ENCODE results near the gene PTPRN2. TPM values are rescaled to one million over a fixed set of nuclear protein-coding genes. Genes with fewer than 3 reads are reported as not detected.

The PTPRN2 gene
- total RNA-seq, 2 experiments from 2014 or later, result 0.70 TPM; not detected in 1

GRCh38 chr7:157558875-157559595 is 1028.6 kb downstream of the PTPRN2 start:
- H4K20me1 ChIP-seq (ENCODE audit: insufficient read depth, low read length), result no peaks in the 10 kb centered on the region
- no TSS peak for BruUV-seq (replicated peaks)
- H3K4me3 ChIP-seq (ENCODE audit: low read depth, low read length, poor library complexity, severe bottlenecking), result no peak overlapping the region
- no peak for TF ChIP-seq EZH2phosphoT487 (IDR thresholded peaks at IDR 0.05; ENCODE audit: borderline replicate concordance, low read depth, low read length)
- TF ChIP-seq, protein P1, sequence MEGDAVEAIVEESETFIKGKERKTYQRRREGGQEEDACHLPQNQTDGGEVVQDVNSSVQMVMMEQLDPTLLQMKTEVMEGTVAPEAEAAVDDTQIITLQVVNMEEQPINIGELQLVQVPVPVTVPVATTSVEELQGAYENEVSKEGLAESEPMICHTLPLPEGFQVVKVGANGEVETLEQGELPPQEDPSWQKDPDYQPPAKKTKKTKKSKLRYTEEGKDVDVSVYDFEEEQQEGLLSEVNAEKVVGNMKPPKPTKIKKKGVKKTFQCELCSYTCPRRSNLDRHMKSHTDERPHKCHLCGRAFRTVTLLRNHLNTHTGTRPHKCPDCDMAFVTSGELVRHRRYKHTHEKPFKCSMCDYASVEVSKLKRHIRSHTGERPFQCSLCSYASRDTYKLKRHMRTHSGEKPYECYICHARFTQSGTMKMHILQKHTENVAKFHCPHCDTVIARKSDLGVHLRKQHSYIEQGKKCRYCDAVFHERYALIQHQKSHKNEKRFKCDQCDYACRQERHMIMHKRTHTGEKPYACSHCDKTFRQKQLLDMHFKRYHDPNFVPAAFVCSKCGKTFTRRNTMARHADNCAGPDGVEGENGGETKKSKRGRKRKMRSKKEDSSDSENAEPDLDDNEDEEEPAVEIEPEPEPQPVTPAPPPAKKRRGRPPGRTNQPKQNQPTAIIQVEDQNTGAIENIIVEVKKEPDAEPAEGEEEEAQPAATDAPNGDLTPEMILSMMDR (conservative IDR thresholded peaks at IDR 0.05; ENCODE audit: low read length), result no peak
- H3K9me2 ChIP-seq (ENCODE audit: insufficient read depth, low read length), result no peaks in the 10 kb centered on the region
- H2AFZ ChIP-seq (ENCODE audit: low read length), result no peak overlapping the region
- H3K4me2 ChIP-seq (ENCODE audit: low read length), result no peak overlapping the region
- H3K79me2 ChIP-seq (ENCODE audit: insufficient read depth, low read depth, low read length), result no peaks in the 10 kb centered on the region
- no peak overlapping the region for H3K27ac ChIP-seq (ENCODE audit: low read depth, low read length, poor library complexity, severe bottlenecking)
- H3K36me3 ChIP-seq (ENCODE audit: insufficient read depth, low read length), result no peaks in the 10 kb centered on the region
- POLR2A ChIA-PET, result no interaction called here
- CTCF ChIA-PET (ENCODE audit: unreplicated experiment), result no interaction called here
- no peaks in the 10 kb centered on the region for H3K9me3 ChIP-seq (ENCODE audit: low read length)
- no peaks in the 10 kb centered on the region for H3K4me1 ChIP-seq (ENCODE audit: insufficient read depth, low read length, poor library complexity, severe bottlenecking)
- intact Hi-C loops (cut with micrococcal nuclease; ENCODE audit: unreplicated experiment), result no loop called here
- no peak for DNase-seq (ENCODE audit: low spot score)

GRCh38 chr7:157558516-157558874 is 1029.1 kb downstream of the PTPRN2 start:
- Histone ChIP-seq H3K27ac (ENCODE audit: low read depth, low read length, poor library complexity, severe bottlenecking) (no peak overlapping the region), H3K9me2 (ENCODE audit: insufficient read depth, low read length) (no peaks in the 10 kb centered on the region), H3K79me2 (ENCODE audit: insufficient read depth, low read depth, low read length) (no peaks in the 10 kb centered on the region), H3K4me2 (ENCODE audit: low read length) (no peak overlapping the region), H3K4me3 (ENCODE audit: low read depth, low read length, poor library complexity, severe bottlenecking) (no peak overlapping the region), H3K9me3 (ENCODE audit: low read length) (no peaks in the 10 kb centered on the region), H3K4me1 (ENCODE audit: insufficient read depth, low read length, poor library complexity, severe bottlenecking) (no peaks in the 10 kb centered on the region), H4K20me1 (ENCODE audit: insufficient read depth, low read length) (no peaks in the 10 kb centered on the region), H3K36me3 (ENCODE audit: insufficient read depth, low read length) (no peaks in the 10 kb centered on the region), H2AFZ (ENCODE audit: low read length) (no peak overlapping the region)
- intact Hi-C loops (cut with micrococcal nuclease; ENCODE audit: unreplicated experiment), result no loop called here
- BruUV-seq (replicated peaks), result no TSS peak
- ChIA-PET CTCF (ENCODE audit: unreplicated experiment) (no interaction called here), POLR2A (no interaction called here)
- TF ChIP-seq EZH2phosphoT487 (IDR thresholded peaks at IDR 0.05; ENCODE audit: borderline replicate concordance, low read depth, low read length), result no peak
- TF ChIP-seq, protein P1 (conservative IDR thresholded peaks at IDR 0.05; ENCODE audit: low read length), result no peak
- no peak for DNase-seq (ENCODE audit: low spot score)

DNA sequence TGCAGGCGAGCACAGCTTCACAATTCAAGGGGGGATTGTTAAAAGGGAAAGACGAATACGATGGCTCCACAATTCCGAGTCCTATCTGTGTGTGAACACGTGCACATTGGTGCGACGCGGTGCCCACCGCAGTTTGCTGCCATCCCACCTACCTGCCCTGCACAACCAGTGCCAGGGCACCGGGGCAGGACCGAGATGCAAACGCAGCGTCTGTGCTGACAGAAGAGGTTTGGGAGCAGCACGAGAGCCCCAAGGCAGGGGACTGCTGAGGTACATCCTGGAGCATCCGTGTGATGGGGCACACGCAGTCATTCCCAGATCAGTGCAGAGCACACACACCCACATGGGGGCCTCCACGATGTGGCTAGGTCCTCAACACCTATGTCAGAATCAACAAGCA is 1029.6 kb downstream of the PTPRN2 start:
- ChIA-PET POLR2A (no interaction called here), CTCF (ENCODE audit: unreplicated experiment) (no interaction called here)
- no peaks in the 10 kb centered on the region for H3K9me2 ChIP-seq (ENCODE audit: insufficient read depth, low read length)
- BruUV-seq (replicated peaks), result no TSS peak
- no peak overlapping the region for H2AFZ ChIP-seq (ENCODE audit: low read length)
- TF ChIP-seq, protein P1 (conservative IDR thresholded peaks at IDR 0.05; ENCODE audit: low read length), result no peak
- TF ChIP-seq EZH2phosphoT487 (IDR thresholded peaks at IDR 0.05; ENCODE audit: borderline replicate concordance, low read depth, low read length), result no peak
- H3K79me2 ChIP-seq (ENCODE audit: insufficient read depth, low read depth, low read length), result no peaks in the 10 kb centered on the region
- DNase-seq (ENCODE audit: low spot score), result no peak
- H3K27ac ChIP-seq (ENCODE audit: low read depth, low read length, poor library complexity, severe bottlenecking), result no peak overlapping the region
- H3K4me3 ChIP-seq (ENCODE audit: low read depth, low read length, poor library complexity, severe bottlenecking), result no peak overlapping the region
- H3K9me3 ChIP-seq (ENCODE audit: low read length), result no peaks in the 10 kb centered on the region
- intact Hi-C loops (cut with micrococcal nuclease; ENCODE audit: unreplicated experiment), result no loop called here
- no peak overlapping the region for H3K4me2 ChIP-seq (ENCODE audit: low read length)
- no peaks in the 10 kb centered on the region for H3K36me3 ChIP-seq (ENCODE audit: insufficient read depth, low read length)
- no peaks in the 10 kb centered on the region for H3K4me1 ChIP-seq (ENCODE audit: insufficient read depth, low read length, poor library complexity, severe bottlenecking)
- no peaks in the 10 kb centered on the region for H4K20me1 ChIP-seq (ENCODE audit: insufficient read depth, low read length)

All from OCI-LY7 (cell line).